Hepatic stellate cell (primary cell): Measurements from ENCODE around the gene WFS1.
A peak's percentile ranks its signal among the peaks of the same experiment; 100 is the strongest.

Experiments used
- DNase-seq: peaks from one replicate; pipeline ENCODE4 v3.0.0; 2011; ENCODE audit warnings: low spot score

Gene WFS1

GRCh38 chr4:6259886-6260285, 9.8 kb upstream of the WFS1 start:
- DNase-seq: no peak

GRCh38 chr4:6262176-6262575, 7.5 kb upstream of the WFS1 start:
- DNase-seq: no peak

GRCh38 chr4:6262847-6263487, 6.7 kb upstream of the WFS1 start:
- DNase-seq: no peak

GRCh38 chr4:6263526-6264224, 6.0 kb upstream of the WFS1 start:
- no peak for DNase-seq

GRCh38 chr4:6264225-6264540, 5.5 kb upstream of the WFS1 start:
- DNase-seq: peak; percentile 49

GRCh38 chr4:6265546-6265945, 4.1 kb upstream of the WFS1 start:
- no peak for DNase-seq

GRCh38 chr4:6267573-6267972, 2.1 kb upstream of the WFS1 start:
- no peak for DNase-seq

GRCh38 chr4:6268650-6269615, 717 bp upstream of the WFS1 start:
- no peak for DNase-seq

GRCh38 chr4:6270636-6271121, 1.0 kb downstream of the WFS1 start:
- DNase-seq: peak; percentile 72

- DNase-seq: no peak
Observed at GRCh38 chr4:6271206-6271605, 1.6 kb downstream of the WFS1 start.

GRCh38 chr4:6271701-6272465, 2.2 kb downstream of the WFS1 start:
- DNase-seq: peak; percentile 59

- DNase-seq: peak; percentile 93
Observed at GRCh38 chr4:6272863-6273660, 3.4 kb downstream of the WFS1 start.

GRCh38 chr4:6273661-6273990, 4.0 kb downstream of the WFS1 start:
- DNase-seq: no peak

- DNase-seq: no peak
Observed at GRCh38 chr4:6275351-6275750, 5.7 kb downstream of the WFS1 start.

- no peak for DNase-seq
Observed at GRCh38 chr4:6275898-6276806, 6.5 kb downstream of the WFS1 start.

- DNase-seq: no peak
Observed at GRCh38 chr4:6277139-6277802, 7.6 kb downstream of the WFS1 start.

GRCh38 chr4:6277935-6278800, 8.5 kb downstream of the WFS1 start:
- DNase-seq: no peak

GRCh38 chr4:6278801-6279197, 9.1 kb downstream of the WFS1 start:
- no peak for DNase-seq
